OCI-LY3 (cell line): Measurements from ENCODE around the gene DSCAM.

Source experiments
- H2AFZ ChIP-seq: fragments of 200-600, 300-600 bp; shearing (Covaris generic); 2 replicates; pipeline ENCODE4 v1.6.0; 2014; ENCODE audit warnings: antibody characterized with exemption, low read depth, low read length
- H3K27ac ChIP-seq: fragments of 200-600, 300-600 bp; sonication (generic); 2 replicates; pipeline ENCODE4 v1.5.1; 2014; ENCODE audit warnings: mild to moderate bottlenecking, low read length, moderate library complexity, mixed read lengths
- H3K27me3 ChIP-seq: fragments of 200-600, 300-600 bp; sonication (generic); 2 replicates; pipeline ENCODE4 v1.6.1; 2014; ENCODE audit warnings: low read depth, low read length, mixed read lengths
- H3K36me3 ChIP-seq: fragments of 200-600, 300-600 bp; sonication (generic); replicated peaks from 2 replicates; pipeline ENCODE3; 2014; ENCODE audit warnings: low read depth, low read length, mixed read lengths
- H3K4me1 ChIP-seq: fragments of 300-600, 200-600 bp; sonication (generic); 2 replicates; pipeline ENCODE4 v1.6.1; 2014; ENCODE audit warnings: low read length, mixed read lengths
- H3K4me2 ChIP-seq: fragments of 200-600, 300-600 bp; sonication (generic); 2 replicates; pipeline ENCODE4 v1.6.1; 2014; ENCODE audit warnings: low read length, mixed read lengths
- H3K4me3 ChIP-seq: fragments of 300-600, 200-600 bp; sonication (generic); 2 replicates; pipeline ENCODE4 v1.5.1; 2014; ENCODE audit warnings: antibody characterized with exemption, mild to moderate bottlenecking, low read length, moderate library complexity
- H3K79me2 ChIP-seq: fragments of 300-600, 200-600 bp; shearing (Covaris generic); 2 replicates; pipeline ENCODE4 v1.6.1; 2014; ENCODE audit warnings: mild to moderate bottlenecking, low read length, mixed read lengths
- H3K9ac ChIP-seq: fragments of 300-600, 200-600 bp; shearing (Covaris generic); 2 replicates; pipeline ENCODE4 v1.6.0; 2014; ENCODE audit warnings: mild to moderate bottlenecking, low read length, moderate library complexity
- H3K9me3 ChIP-seq: fragments of 200-600, 300-600 bp; shearing (Covaris generic); 2 replicates; pipeline ENCODE4 v1.6.1; 2014; ENCODE audit warnings: low read length, mixed read lengths; ENCODE audit not compliant: insufficient read depth
- H4K20me1 ChIP-seq: fragments of 200-600, 300-600 bp; sonication (generic); 2 replicates; pipeline ENCODE4 v1.6.1; 2016; ENCODE audit warnings: low read length, mixed read lengths; ENCODE audit not compliant: insufficient read depth
- CTCF ChIP-seq: fragments of 200-600, 300-600 bp; sonication (generic); IDR thresholded peaks from 2 replicates; pipeline ENCODE4 v1.5.1; 2014; ENCODE audit warnings: antibody characterized with exemption, low read length, low read depth
- EZH2phosphoT487 ChIP-seq: fragments of 200-600 bp; shearing (Covaris generic); IDR thresholded peaks from 2 replicates; pipeline ENCODE4 v1.6.1; 2018; ENCODE audit warnings: antibody characterized with exemption, mixed run types, low read depth

Gene DSCAM

DNA sequence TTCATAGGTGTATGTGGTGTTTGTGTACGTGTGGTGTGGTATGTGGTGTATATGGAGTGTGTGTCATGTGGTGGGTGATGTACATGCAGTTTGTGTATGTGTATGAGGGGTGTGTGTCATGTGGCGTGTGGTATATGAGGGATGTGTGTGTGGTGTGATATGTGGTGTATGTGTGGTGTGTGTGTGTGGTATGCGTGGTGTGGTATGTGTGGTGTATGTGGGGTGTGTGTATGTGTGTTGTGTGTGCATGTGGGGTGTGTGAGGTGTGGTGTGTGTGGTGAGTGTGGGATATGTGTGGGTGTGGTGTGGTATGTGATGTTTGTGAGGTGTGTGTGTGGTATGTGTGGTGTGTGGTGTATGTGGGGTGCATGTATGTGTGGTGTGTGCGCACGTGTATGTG lies 707.3 kb downstream of the DSCAM start:
- H3K27ac ChIP-seq = no peak overlapping the region
- H3K4me3 ChIP-seq = no peak overlapping the region
- H3K36me3 ChIP-seq = no peaks in the 10 kb centered on the region
- no peak for TF ChIP-seq EZH2phosphoT487
- no peak overlapping the region for H3K9ac ChIP-seq
- no peaks in the 10 kb centered on the region for H4K20me1 ChIP-seq
- no peaks in the 10 kb centered on the region for H3K4me1 ChIP-seq
- H3K4me2 ChIP-seq = no peak overlapping the region
- no peaks in the 10 kb centered on the region for H3K27me3 ChIP-seq
- H3K9me3 ChIP-seq = no peaks in the 10 kb centered on the region
- H2AFZ ChIP-seq = no peak overlapping the region
- no peaks in the 10 kb centered on the region for H3K79me2 ChIP-seq

- Histone ChIP-seq H3K4me1 (no peaks in the 10 kb centered on the region), H3K9me3 (no peaks in the 10 kb centered on the region), H3K36me3 (no peaks in the 10 kb centered on the region), H3K27me3 (no peaks in the 10 kb centered on the region), H3K4me3 (no peak overlapping the region), H3K27ac (no peak overlapping the region), H4K20me1 (no peaks in the 10 kb centered on the region), H2AFZ (no peak overlapping the region), H3K79me2 (no peaks in the 10 kb centered on the region), H3K9ac (no peak overlapping the region), H3K4me2 (no peak overlapping the region)
- TF ChIP-seq CTCF (no peak), EZH2phosphoT487 (no peak)
These were observed 710.4 kb downstream of the DSCAM start for GRCh38 chr21:40136571-40136970.

DNA sequence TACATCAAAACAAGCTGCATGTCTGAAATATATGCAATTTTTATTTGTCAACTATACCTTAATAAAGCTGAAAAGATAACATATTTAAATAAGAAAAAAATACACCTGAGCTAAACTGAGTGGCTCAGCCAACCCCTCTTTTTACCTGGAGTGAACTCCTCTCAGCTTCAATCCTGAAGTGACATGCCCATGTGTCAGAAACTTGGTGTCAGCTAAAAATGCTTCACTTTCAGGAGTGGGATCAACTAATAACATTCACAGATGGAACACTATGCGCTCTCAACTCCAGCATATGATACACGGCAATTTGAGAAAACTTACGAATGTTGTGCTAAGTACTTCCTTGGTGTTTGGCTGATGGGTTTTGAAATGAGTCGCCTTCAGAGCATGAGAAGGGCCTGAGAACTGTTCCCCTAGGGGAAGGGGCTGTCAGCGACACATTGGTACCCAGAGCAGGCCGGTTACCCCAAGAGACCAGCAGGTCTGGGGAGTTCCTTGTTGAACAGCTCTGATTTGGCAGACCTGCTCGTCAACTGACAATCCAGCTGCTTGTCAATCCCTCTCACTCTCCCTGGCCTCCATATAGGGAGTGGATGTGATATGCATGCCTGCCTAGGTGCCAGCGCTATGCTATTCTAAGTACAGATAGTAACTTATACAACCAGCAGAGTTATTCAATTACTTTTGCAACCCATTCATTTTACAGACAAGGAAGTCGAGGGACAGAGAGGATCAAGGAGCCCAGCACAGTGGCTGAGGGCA lies 712.0 kb downstream of the DSCAM start:
- Histone ChIP-seq H3K9me3 (no peaks in the 10 kb centered on the region), H3K36me3 (no peaks in the 10 kb centered on the region), H2AFZ (no peak overlapping the region), H3K27me3 (no peaks in the 10 kb centered on the region), H3K4me1 (no peaks in the 10 kb centered on the region), H3K9ac (no peak overlapping the region), H4K20me1 (no peaks in the 10 kb centered on the region), H3K4me3 (no peak overlapping the region), H3K27ac (no peak overlapping the region), H3K4me2 (no peak overlapping the region), H3K79me2 (no peaks in the 10 kb centered on the region)
- TF ChIP-seq CTCF (no peak), EZH2phosphoT487 (no peak)

GRCh38 chr21:40130476-40130875 lies 716.5 kb downstream of the DSCAM start:
- no peak overlapping the region for H2AFZ ChIP-seq
- no peaks in the 10 kb centered on the region for H3K9me3 ChIP-seq
- no peak overlapping the region for H3K9ac ChIP-seq
- no peaks in the 10 kb centered on the region for H3K36me3 ChIP-seq
- H3K4me1 ChIP-seq = no peaks in the 10 kb centered on the region
- H3K4me2 ChIP-seq = no peak overlapping the region
- no peaks in the 10 kb centered on the region for H3K27me3 ChIP-seq
- H3K27ac ChIP-seq = no peak overlapping the region
- no peak overlapping the region for H3K4me3 ChIP-seq
- H4K20me1 ChIP-seq = no peaks in the 10 kb centered on the region
- TF ChIP-seq EZH2phosphoT487 (no peak), CTCF (no peak)
- H3K79me2 ChIP-seq = no peaks in the 10 kb centered on the region
